BJ (cell line): Measurements from ENCODE around the gene USH2A. TPM values are rescaled to one million over a fixed set of nuclear protein-coding genes. Genes with fewer than 3 reads are reported as not detected.

Experiments used
- CTCF ChIA-PET: fragments of 350-600 bp; formaldehyde crosslinking; extraction: SDS; loops from one replicate; lab custom pipeline; 2021; ENCODE audit warnings: antibody characterized with exemption, inconsistent platforms; lab: Yijun Ruan, JAX
- POLR2A ChIA-PET: fragments of 300-600 bp; sonication (Branson Sonifier 250); formaldehyde crosslinking; extraction: SDS; loops from one replicate; lab custom pipeline; 2021; ENCODE audit warnings: antibody characterized with exemption; lab: Charles Lee
- DNase-seq: peaks from one replicate; pipeline ENCODE4 v3.0.0-alpha.2; 2011; ENCODE audit warnings: low read depth
- H3K27me3 ChIP-seq: 2 replicates; pipeline ENCODE4 v1.6.0; 2011; ENCODE audit warnings: low read length; ENCODE audit not compliant: control insufficient read depth, insufficient read depth
- H3K36me3 ChIP-seq: 2 replicates; pipeline ENCODE4 v1.5.1; 2011; ENCODE audit warnings: low read length; ENCODE audit not compliant: control insufficient read depth, insufficient read depth
- H3K4me3 ChIP-seq: 2 replicates; pipeline ENCODE4 v1.5.1; 2011; ENCODE audit warnings: low read depth, mild to moderate bottlenecking, control low read depth, low read length
- polyA plus RNA-seq: library from polyadenylated mRNA; depleted of rRNA; stranded (reverse); fragments of >200 nt; gene quantifications from 2 replicates; pipeline ENCODE4 v1.2.3, GENCODE V29; 2011
- TF ChIP-seq, protein P1 (sequence below): IDR thresholded peaks from 2 replicates; pipeline ENCODE4 v1.5.1; 2011; ENCODE audit warnings: low read depth, mild to moderate bottlenecking, control low read depth, inconsistent platforms, low read length, moderate library complexity; ENCODE audit not compliant: insufficient read depth

The USH2A gene
- polyA plus RNA-seq, 1 experiment = under 0.01 TPM

DNA sequence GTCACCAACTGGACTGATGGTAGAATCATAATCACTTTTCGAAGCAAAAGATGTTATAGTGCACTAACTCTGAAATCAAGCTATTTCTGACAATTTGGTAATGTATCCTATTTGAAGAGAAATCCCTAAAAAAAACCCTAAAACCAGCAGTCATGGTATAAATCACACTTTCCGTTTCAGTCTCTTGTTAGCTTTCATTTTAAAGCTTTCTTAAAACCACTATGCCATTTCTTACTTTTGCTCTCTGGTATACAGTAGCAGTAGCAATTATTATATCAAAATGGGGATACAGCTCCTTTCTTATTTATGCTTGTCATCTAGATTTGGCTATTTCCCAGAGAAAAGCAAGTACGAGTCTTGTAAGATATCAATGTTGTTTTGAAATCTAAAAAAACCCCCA, 532.8 kb downstream of the USH2A start:
- ChIA-PET CTCF (interaction anchor here (1.3 kb wide), 1 partner anchor 331 kb away, joined by 3 read pairs; no protein-coding TSS in a partner anchor), POLR2A (no interaction called here)
- Histone ChIP-seq H3K27me3 (no peaks in the 10 kb centered on the region), H3K36me3 (no peaks in the 10 kb centered on the region), H3K4me3 (no peak overlapping the region)
- DNase-seq = no peak
- TF ChIP-seq, protein P1, sequence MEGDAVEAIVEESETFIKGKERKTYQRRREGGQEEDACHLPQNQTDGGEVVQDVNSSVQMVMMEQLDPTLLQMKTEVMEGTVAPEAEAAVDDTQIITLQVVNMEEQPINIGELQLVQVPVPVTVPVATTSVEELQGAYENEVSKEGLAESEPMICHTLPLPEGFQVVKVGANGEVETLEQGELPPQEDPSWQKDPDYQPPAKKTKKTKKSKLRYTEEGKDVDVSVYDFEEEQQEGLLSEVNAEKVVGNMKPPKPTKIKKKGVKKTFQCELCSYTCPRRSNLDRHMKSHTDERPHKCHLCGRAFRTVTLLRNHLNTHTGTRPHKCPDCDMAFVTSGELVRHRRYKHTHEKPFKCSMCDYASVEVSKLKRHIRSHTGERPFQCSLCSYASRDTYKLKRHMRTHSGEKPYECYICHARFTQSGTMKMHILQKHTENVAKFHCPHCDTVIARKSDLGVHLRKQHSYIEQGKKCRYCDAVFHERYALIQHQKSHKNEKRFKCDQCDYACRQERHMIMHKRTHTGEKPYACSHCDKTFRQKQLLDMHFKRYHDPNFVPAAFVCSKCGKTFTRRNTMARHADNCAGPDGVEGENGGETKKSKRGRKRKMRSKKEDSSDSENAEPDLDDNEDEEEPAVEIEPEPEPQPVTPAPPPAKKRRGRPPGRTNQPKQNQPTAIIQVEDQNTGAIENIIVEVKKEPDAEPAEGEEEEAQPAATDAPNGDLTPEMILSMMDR = no peak

DNA sequence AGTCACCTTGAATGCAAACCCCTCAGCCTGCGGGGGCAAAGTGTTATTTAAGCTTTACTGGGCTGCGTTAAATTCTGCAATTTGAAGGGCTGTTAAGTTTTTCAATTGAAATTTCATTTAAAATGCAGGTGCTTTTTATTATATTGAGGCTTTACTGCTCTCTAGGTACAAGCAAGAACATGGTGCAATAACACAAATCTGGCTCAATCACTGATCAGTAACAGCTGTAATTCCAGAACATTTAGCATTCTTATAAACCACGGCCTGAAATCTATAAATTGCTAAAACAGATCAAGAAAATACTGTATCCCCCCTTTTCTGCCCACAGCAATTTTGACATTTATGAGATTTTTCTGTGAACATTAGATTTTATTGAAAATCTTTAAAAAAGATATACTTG, 533.4 kb downstream of the USH2A start:
- Histone ChIP-seq H3K27me3 (no peaks in the 10 kb centered on the region), H3K36me3 (no peaks in the 10 kb centered on the region), H3K4me3 (no peak overlapping the region)
- POLR2A ChIA-PET = no interaction called here
- TF ChIP-seq, protein P1 = no peak
- CTCF ChIA-PET = interaction anchor here (0.9 to 1.3 kb wide), 2 partner anchors 14 to 331 kb away, joined by 3 read pairs; no protein-coding TSS in a partner anchor
- DNase-seq = no peak

DNA sequence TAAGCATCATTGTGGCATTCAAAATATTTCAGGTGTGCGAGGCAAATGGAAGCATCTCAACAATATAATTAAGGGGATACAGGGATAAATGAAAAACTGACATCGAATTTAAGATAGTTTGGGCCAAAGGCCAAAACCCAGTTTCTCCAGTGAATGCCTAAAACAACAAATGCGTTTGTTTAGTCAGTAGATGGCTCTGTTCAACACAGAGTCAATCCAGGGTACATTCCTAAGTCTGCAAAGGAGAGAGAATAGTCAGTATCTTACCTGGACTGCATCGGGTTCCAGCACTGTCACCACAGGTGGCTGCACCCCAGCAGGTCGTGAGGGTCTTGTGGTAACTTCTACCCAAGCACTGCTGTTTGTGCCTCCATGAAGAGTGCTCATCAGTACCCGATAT, 535.1 kb downstream of the USH2A start:
- CTCF ChIA-PET = interaction anchor here (1.3 kb wide), 1 partner anchor 42 kb away, joined by 3 read pairs; no protein-coding TSS in a partner anchor
- Histone ChIP-seq H3K27me3 (no peaks in the 10 kb centered on the region), H3K36me3 (no peaks in the 10 kb centered on the region), H3K4me3 (no peak overlapping the region)
- POLR2A ChIA-PET = no interaction called here
- TF ChIP-seq, protein P1 = no peak
- no peak for DNase-seq

DNA sequence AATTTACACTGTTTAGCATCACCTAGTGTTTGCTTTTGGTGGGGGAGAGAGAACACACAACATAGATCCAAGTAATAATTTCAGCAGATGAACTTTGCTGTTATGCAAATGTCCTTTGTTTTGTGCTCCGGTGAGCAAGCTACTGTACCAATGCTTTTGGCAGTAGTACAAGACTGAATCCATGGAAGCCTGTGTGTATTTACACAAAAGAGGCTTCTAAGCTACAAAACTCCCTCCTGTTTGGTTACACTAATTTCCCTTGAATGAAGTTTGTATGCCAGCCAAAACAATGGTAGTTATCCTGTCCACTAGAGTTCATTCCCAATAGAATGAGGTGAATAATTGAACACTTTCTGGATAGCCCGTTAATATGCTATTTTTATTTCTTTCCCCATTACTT, 535.6 kb downstream of the USH2A start:
- CTCF ChIA-PET = interaction anchor here (0.6 to 1.3 kb wide), 2 partner anchors 43 to 305 kb away, joined by 3 read pairs; no protein-coding TSS in a partner anchor

DNA sequence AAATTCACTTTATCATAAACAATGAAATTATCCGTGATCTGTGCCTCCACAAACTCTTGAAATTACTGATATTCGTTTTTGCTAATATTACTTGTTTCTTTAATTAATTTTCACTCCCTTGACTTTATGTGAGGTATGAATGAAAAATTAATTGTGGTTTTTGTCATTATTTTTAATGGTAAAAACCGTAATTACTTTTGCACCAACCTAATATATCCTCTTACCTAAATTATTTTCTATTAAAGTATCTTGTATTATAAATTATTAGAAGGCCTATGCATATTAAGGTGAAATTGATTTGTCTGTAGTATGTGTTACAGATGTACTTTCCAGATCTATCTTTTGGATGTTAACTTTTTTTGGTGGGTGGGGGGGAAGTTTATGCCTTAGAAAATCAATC, 540.2 kb downstream of the USH2A start:
- DNase-seq = no peak
- CTCF ChIA-PET = no interaction called here
- no peak overlapping the region for H3K4me3 ChIP-seq
- TF ChIP-seq, protein P1 = no peak
- POLR2A ChIA-PET = no interaction called here
- H3K36me3 ChIP-seq = no peaks in the 10 kb centered on the region
- no peaks in the 10 kb centered on the region for H3K27me3 ChIP-seq

More for the DNA sequence above, 535.6 kb downstream of the USH2A start:
- Histone ChIP-seq H3K36me3 (no peaks in the 10 kb centered on the region), H3K27me3 (no peaks in the 10 kb centered on the region), H3K4me3 (no peak overlapping the region)
- TF ChIP-seq, protein P1 = no peak
- POLR2A ChIA-PET = no interaction called here
- DNase-seq = no peak
